Effector memory CD4-positive, alpha-beta T cell (primary cell): ENCODE measurements around the gene NEURL3.
A peak's percentile ranks its signal among the peaks of the same experiment; 100 is the strongest.

Experiments used
- DNase-seq, 3 donors: peaks; one replicate each; pipeline ENCODE4 v3.0.0-alpha.2; 2020
- H3K27ac ChIP-seq: 2 replicates; pipeline ENCODE4 v1.7.0; 2013; ENCODE audit warnings: mild to moderate bottlenecking, low read length, moderate library complexity; ENCODE audit not compliant: insufficient read depth, poor library complexity, severe bottlenecking
- H3K27me3 ChIP-seq: replicated peaks from 2 replicates; pipeline ENCODE4 v1.7.0; 2013; ENCODE audit warnings: mild to moderate bottlenecking, low read length; ENCODE audit not compliant: insufficient read depth, control insufficient read depth, poor library complexity, severe bottlenecking
- H3K36me3 ChIP-seq: 2 replicates; pipeline ENCODE4 v1.7.0; 2013; ENCODE audit warnings: mild to moderate bottlenecking, low read length, moderate library complexity; ENCODE audit not compliant: control insufficient read depth, insufficient read depth
- H3K4me1 ChIP-seq: 2 replicates; pipeline ENCODE4 v1.7.0; 2013; ENCODE audit warnings: low read length, mild to moderate bottlenecking; ENCODE audit not compliant: control insufficient read depth, insufficient read depth, poor library complexity, severe bottlenecking
- H3K4me3 ChIP-seq: 2 replicates; pipeline ENCODE4 v1.7.0; 2013; ENCODE audit warnings: low read length, low read depth, mild to moderate bottlenecking; ENCODE audit not compliant: insufficient read depth, poor library complexity, severe bottlenecking
- H3K9me3 ChIP-seq: 2 replicates; pipeline ENCODE4 v1.7.0; 2013; ENCODE audit warnings: mild to moderate bottlenecking, low read length, moderate library complexity; ENCODE audit not compliant: control insufficient read depth

The NEURL3 gene

GRCh38 chr2:96533292-96534073 lies 28.3 kb upstream of the NEURL3 start:
- peaks cover 38% of the 10 kb centered on the region for H3K4me1 ChIP-seq
- no peaks in the 10 kb centered on the region for H3K9me3 ChIP-seq
- H3K4me3 ChIP-seq: no peak overlapping the region
- no peak overlapping the region for H3K27ac ChIP-seq
- no peaks in the 10 kb centered on the region for H3K36me3 ChIP-seq
- no peaks in the 10 kb centered on the region for H3K27me3 ChIP-seq
- DNase-seq: no peak

DNA sequence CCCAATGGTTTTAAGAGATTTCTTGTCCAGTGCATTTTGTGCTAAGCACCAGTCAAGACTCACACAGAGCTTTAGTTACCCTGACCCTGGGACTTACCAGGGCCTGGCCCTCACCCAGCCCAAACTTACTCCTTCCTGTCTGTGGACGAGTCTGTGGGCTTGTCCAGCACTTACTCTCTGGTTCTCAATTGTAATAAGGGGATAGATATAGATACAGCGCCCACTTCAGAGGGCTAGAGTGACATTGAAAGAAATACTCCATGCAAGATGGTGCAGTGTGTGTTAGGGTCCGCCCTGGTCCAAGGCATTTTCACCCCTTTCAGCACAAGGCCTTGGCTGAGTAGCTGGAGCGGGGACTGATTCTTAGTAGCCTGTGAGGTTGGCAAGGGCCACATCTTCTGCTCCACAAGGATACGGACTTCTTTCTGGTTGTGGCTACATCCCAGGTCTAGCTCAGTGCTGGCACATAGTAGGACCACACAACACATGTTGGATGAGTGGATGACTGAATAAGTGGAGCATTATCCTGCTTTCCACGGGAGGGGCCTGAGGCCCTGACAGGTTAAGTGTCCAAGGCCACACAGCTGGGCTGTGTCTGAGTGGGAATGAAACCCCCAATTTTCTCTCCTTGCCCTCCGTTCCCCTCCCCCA lies 27.6 kb upstream of the NEURL3 start:
- H3K27ac ChIP-seq: peak overlapping the region; percentile 35
- H3K27me3 ChIP-seq: no peaks in the 10 kb centered on the region
- peaks cover 38% of the 10 kb centered on the region for H3K4me1 ChIP-seq
- no peak overlapping the region for H3K4me3 ChIP-seq
- H3K36me3 ChIP-seq: no peaks in the 10 kb centered on the region
- H3K9me3 ChIP-seq: no peaks in the 10 kb centered on the region
- no peak for DNase-seq

DNA sequence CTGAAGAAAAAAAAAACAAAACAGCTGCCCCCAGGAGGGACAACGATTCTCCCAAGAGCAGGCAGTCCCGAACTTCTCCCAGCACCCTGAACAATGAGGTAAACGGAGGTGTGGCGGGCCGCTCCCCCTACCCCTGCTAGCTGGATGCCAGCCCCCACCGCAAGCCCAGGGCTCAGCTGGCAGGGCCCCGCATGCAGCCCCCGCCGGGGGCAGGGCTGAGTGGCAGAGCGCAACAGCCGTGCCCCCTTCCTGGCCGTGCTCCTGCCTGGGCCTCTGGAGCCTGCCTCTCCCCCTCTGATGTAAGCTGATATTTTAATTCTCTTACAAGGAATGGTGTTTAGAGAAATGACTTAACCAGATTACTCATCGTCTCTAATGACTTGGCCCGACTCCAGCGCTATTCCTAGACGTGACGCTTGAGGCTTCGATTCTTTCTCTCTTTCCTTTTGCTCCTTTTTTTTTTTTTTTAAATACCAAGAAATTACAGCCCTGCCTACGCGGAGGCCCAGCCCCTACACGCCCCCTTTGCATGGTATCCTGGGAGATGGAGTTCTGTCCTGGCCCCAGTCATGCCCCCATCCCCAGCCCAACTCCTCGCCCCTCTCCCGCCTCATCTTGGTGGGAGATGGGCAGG lies 26.8 kb upstream of the NEURL3 start:
- Histone ChIP-seq H3K27me3 (no peaks in the 10 kb centered on the region), H3K27ac (peak overlapping the region; percentile 61), H3K4me3 (peak overlapping the region; percentile 15), H3K9me3 (no peaks in the 10 kb centered on the region), H3K4me1 (peaks cover 43% of the 10 kb centered on the region), H3K36me3 (no peaks in the 10 kb centered on the region)
- peak; percentile 79 to 81 (median 80) for DNase-seq

DNA sequence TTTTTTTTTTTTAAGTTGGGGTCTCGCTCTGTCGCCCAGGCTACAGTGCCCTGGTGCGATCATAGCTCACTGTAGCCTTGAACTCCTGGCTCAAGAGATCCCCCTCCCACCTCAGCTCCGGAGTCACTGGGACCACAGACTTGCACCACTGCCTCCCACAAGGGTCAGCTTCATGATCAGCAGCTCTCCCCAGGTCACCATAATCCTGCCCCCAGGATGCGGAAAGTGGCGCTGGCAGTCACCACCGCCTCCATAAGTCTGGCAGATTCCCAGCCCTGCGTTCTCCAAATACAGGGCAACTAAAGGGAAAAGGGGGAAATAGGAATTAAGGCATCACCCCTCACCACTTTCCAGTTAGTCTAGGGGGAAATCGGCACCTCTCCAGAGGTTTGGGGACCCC lies 26.2 kb upstream of the NEURL3 start:
- no peak for DNase-seq
- Histone ChIP-seq H3K36me3 (no peaks in the 10 kb centered on the region), H3K4me3 (peak overlapping the region; percentile 15), H3K27me3 (no peaks in the 10 kb centered on the region), H3K4me1 (peaks cover 49% of the 10 kb centered on the region), H3K9me3 (no peaks in the 10 kb centered on the region), H3K27ac (peak overlapping the region; percentile 61)

DNA sequence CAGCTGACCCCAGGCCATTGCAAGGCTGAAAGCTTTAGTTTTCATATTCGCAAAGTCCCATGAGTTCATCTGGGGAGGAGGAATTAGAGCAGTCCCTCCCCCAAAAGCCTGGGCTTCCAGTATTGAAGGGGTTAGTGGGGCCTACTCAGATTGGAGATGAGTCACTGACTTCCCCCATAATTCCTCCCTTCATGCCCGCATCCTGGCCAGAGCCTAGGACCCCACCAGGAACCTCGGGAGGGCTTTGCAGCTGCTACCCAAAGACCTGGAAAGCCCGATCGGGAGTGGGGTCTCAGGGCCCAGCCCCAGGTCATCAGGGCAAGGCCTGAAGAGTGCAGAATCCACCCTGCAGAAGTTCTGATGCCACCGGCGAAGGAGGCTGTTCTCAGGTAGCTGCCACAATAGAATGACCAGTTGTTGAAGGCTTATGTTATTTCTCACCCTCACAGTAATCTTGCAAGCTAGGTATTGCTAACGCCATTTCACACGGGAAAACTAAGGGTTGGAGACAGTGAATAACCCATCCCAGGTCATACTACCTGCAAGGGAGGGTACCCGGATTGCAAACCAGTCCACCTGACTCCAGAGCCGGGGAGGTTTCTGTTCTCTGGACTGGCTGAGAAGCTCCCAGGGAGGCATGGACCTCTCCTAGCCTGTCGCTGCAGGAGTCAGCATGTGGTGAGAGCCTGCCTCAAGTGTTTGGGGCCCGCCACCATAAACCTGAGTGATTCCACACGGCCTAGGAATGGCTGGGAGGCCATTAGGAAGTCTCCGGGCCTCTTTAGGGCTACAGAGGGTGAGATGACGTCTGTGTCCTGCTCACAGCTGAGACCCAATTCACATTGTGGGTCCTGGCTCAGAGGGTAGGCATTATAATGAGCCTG lies 25.6 kb upstream of the NEURL3 start:
- Histone ChIP-seq H3K4me3 (no peak overlapping the region), H3K27ac (no peak overlapping the region), H3K4me1 (peaks cover 44% of the 10 kb centered on the region), H3K27me3 (no peaks in the 10 kb centered on the region), H3K36me3 (no peaks in the 10 kb centered on the region), H3K9me3 (no peaks in the 10 kb centered on the region)
- no peak for DNase-seq

- Histone ChIP-seq H3K9me3 (no peaks in the 10 kb centered on the region), H3K36me3 (no peaks in the 10 kb centered on the region), H3K4me3 (no peak overlapping the region), H3K27ac (no peak overlapping the region), H3K4me1 (peaks cover 44% of the 10 kb centered on the region), H3K27me3 (no peaks in the 10 kb centered on the region)
- DNase-seq: no peak
Observed at GRCh38 chr2:96530144-96530430, 24.9 kb upstream of the NEURL3 start.

DNA sequence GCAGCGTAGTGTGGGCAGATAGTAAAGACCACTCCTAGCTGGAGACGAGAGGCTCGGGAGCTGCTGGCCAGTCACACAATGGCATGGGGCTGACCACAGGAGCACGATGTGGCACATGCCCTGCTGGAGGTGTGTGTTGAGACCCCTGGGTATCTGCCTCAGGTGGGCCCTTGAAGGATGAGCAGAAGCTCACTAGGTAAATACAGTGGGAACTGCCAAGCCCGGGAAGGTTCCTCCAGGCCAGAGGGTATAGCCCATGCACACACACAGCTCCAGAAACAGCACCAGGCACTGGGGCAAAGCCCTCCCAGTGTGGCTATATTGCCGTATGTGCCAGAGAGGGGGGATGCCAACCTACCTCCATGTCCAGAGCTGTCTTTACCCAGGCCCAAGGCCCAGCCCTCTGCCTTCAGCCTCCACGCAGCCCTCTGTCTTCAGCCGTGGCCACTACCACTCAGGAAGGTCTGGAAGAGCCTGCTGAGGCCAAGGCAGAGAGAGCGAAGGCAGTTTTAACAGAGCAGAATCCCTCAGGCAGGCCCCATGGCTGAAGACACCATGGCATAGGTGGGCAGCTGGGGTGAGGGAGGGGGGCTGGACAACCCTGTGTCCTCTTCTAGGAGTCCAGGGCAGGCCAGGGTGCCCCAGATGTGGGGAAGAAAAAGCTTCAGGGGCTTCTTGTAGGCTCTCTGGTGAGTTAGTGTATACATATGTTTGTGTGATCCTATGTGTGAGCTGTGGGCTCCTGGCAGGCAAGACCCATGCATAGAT lies 24.4 kb upstream of the NEURL3 start:
- no peak for DNase-seq
- H3K4me3 ChIP-seq: no peak overlapping the region
- H3K4me1 ChIP-seq: peaks cover 49% of the 10 kb centered on the region
- no peaks in the 10 kb centered on the region for H3K36me3 ChIP-seq
- no peak overlapping the region for H3K27ac ChIP-seq
- H3K9me3 ChIP-seq: no peaks in the 10 kb centered on the region
- H3K27me3 ChIP-seq: no peaks in the 10 kb centered on the region

GRCh38 chr2:96528700-96529375 lies 23.7 kb upstream of the NEURL3 start:
- H3K27me3 ChIP-seq: no peaks in the 10 kb centered on the region
- no peak overlapping the region for H3K4me3 ChIP-seq
- H3K9me3 ChIP-seq: no peaks in the 10 kb centered on the region
- peak overlapping the region; percentile 11 for H3K27ac ChIP-seq
- H3K4me1 ChIP-seq: peaks cover 56% of the 10 kb centered on the region
- H3K36me3 ChIP-seq: no peaks in the 10 kb centered on the region
- no peak for DNase-seq
